Endothelial cell of umbilical vein (primary cell): ENCODE measurements around the gene SAE1. TPM values are rescaled to one million over a fixed set of nuclear protein-coding genes. Genes with fewer than 3 reads are reported as not detected.

ENCODE experiments used
- BruUV-seq: library from RNA; stranded (reverse); fragments of 400-500 nt; replicated peaks from 2 replicates; lab custom pipeline; 2021; lab: Mats Ljungman, UMichigan
- CTCF ChIA-PET: fragments of 300-600, 350-600 bp; sonication (Branson Sonifier 250); formaldehyde crosslinking; loops from one replicate; lab custom pipeline; 2021; ENCODE audit warnings: antibody characterized with exemption, inconsistent platforms; lab: Charles Lee
- POLR2A ChIA-PET: fragments of 300-600, 350-600 bp; sonication (Branson Sonifier 250); formaldehyde crosslinking; loops from one replicate; lab custom pipeline; 2021; ENCODE audit warnings: antibody characterized with exemption, inconsistent platforms; lab: Charles Lee
- DNase-seq: peaks from one replicate; pipeline ENCODE4 v3.0.0-alpha.2; 2011; ENCODE audit warnings: low read depth, low spot score
- FAIRE-seq: peaks from 2 replicates; lab custom pipeline; 2011; peaks lifted over from hg19 to GRCh38; lab: Jason Lieb, UNC
- H2AFZ ChIP-seq: 2 replicates; pipeline ENCODE4 v1.6.0; 2012; ENCODE audit warnings: low read depth, low read length, control low read depth, inconsistent platforms
- H3K27ac ChIP-seq: 2 replicates; pipeline ENCODE4 v1.5.1; 2011; ENCODE audit warnings: low read depth, mild to moderate bottlenecking, control low read depth, low read length, moderate library complexity; ENCODE audit not compliant: insufficient read depth
- H3K27me3 ChIP-seq, 2 experiments: 2 replicates each; pipeline versions ENCODE4 v1.6.0 to v1.6.1; 2011; ENCODE audit warnings: low read length in 2 of 2, mixed read lengths in 1 of 2; ENCODE audit not compliant: control insufficient read depth in 2 of 2, insufficient read depth in 2 of 2
- H3K36me3 ChIP-seq, 2 experiments: 2 replicates in 1 of 2; 3 replicates in 1 of 2; pipeline ENCODE4 v1.5.1; 2011; ENCODE audit warnings: low read length in 2 of 2, mild to moderate bottlenecking in 1 of 2, moderate library complexity in 1 of 2; ENCODE audit not compliant: control insufficient read depth in 2 of 2, insufficient read depth in 2 of 2; ENCODE audit errors: extremely low read depth in 1 of 2
- H3K4me1 ChIP-seq: 3 replicates; pipeline ENCODE4 v1.5.1; 2011; ENCODE audit warnings: mild to moderate bottlenecking, low read length; ENCODE audit not compliant: control insufficient read depth, insufficient read depth; ENCODE audit errors: extremely low read depth
- H3K4me2 ChIP-seq: 2 replicates; pipeline ENCODE4 v1.6.1; 2011; ENCODE audit warnings: low read length, control low read depth, mixed read lengths; ENCODE audit not compliant: insufficient read depth
- H3K4me3 ChIP-seq, 3 experiments: fragments of 200-600 bp in 1 of 3; sonication (generic), shearing (Covaris generic) in 1 of 3; replicated peaks in 1 of 3; 2 replicates each; pipeline ENCODE4 v1.5.1; 2011 to 2016; ENCODE audit warnings: control low read depth in 3 of 3, low read length in 3 of 3, mild to moderate bottlenecking in 2 of 3, inconsistent platforms in 1 of 3, low read depth in 1 of 3, moderate library complexity in 1 of 3; ENCODE audit not compliant: insufficient read depth in 1 of 3
- H3K79me2 ChIP-seq: 2 replicates; pipeline ENCODE4 v1.6.0; 2012; ENCODE audit warnings: low read length, inconsistent platforms; ENCODE audit not compliant: control insufficient read depth, insufficient read depth
- H3K9ac ChIP-seq: replicated peaks from 2 replicates; pipeline ENCODE3; 2011; ENCODE audit warnings: low read length, control low read depth; ENCODE audit not compliant: insufficient read depth; ENCODE audit errors: extremely low read depth
- H3K9me1 ChIP-seq: replicated peaks from 3 replicates; pipeline ENCODE4 v1.6.0; 2011; ENCODE audit warnings: mild to moderate bottlenecking, low read length; ENCODE audit not compliant: control insufficient read depth, insufficient read depth; ENCODE audit errors: extremely low read depth
- H3K9me3 ChIP-seq: replicated peaks from 2 replicates; pipeline ENCODE4 v1.5.1; 2012; ENCODE audit warnings: low read length, inconsistent platforms; ENCODE audit not compliant: control insufficient read depth, insufficient read depth
- H4K20me1 ChIP-seq: replicated peaks from 2 replicates; pipeline ENCODE3; 2011; ENCODE audit warnings: mild to moderate bottlenecking, low read length; ENCODE audit not compliant: control insufficient read depth, insufficient read depth; ENCODE audit errors: extremely low read depth
- CTCF ChIP-seq, 2 donors: IDR thresholded peaks; 1 replicate in 1 of 2; 2 replicates in 1 of 2; pipeline ENCODE4 v1.5.1; 2011; ENCODE audit warnings: low read length in 2 of 2, mild to moderate bottlenecking in 2 of 2, moderate library complexity in 2 of 2, control low read depth in 1 of 2, inconsistent platforms in 1 of 2, low read depth in 1 of 2; ENCODE audit not compliant: insufficient read depth in 1 of 2; ENCODE audit errors: extremely low read depth in 1 of 2
- EZH2 ChIP-seq: IDR thresholded peaks from 2 replicates; pipeline ENCODE4 v1.6.1; 2012; ENCODE audit warnings: borderline replicate concordance, low read depth, mild to moderate bottlenecking, moderate library complexity, low read length, inconsistent platforms; ENCODE audit not compliant: severe bottlenecking
- FOS ChIP-seq: IDR thresholded peaks from 2 replicates; pipeline ENCODE4 v1.6.1; 2011; ENCODE audit warnings: mild to moderate bottlenecking, low read length, moderate library complexity, borderline replicate concordance; ENCODE audit not compliant: insufficient read depth
- GATA2 ChIP-seq: IDR thresholded peaks from 2 replicates; pipeline ENCODE4 v1.7.0; 2011; ENCODE audit warnings: low read depth, mild to moderate bottlenecking, moderate library complexity, mixed read lengths, low read length; ENCODE audit not compliant: insufficient read length, insufficient read depth
- JUN ChIP-seq: IDR thresholded peaks from 2 replicates; pipeline ENCODE4 v1.6.1; 2011; ENCODE audit warnings: borderline replicate concordance, low read depth; ENCODE audit not compliant: insufficient read length, insufficient read depth
- MYC ChIP-seq: IDR thresholded peaks from one replicate; pipeline ENCODE4 v1.6.1; 2011; ENCODE audit warnings: mild to moderate bottlenecking, low read depth, low read length
- POLR2A ChIP-seq: IDR thresholded peaks from 2 replicates; pipeline ENCODE4 v1.6.1; 2012; ENCODE audit warnings: low read depth, mild to moderate bottlenecking, control low read depth, low read length
- POLR2AphosphoS5 ChIP-seq: IDR thresholded peaks from 2 replicates; pipeline ENCODE4 v1.6.1; 2012; ENCODE audit warnings: low read depth, mild to moderate bottlenecking, control low read depth, low read length, moderate library complexity; ENCODE audit not compliant: insufficient read depth
- dilution Hi-C: fragments of 300-500 bp; cut with MboI; formaldehyde crosslinking; loops from one replicate; pipeline ENCODE4 v1.15.0; 2019; ENCODE audit warnings: low sequenced_read_pairs; ENCODE audit not compliant: extremely low pct_ligation_motif_present
- intact Hi-C: fragments of 100-400 bp; cut with micrococcal nuclease; formaldehyde crosslinking; loops from one replicate; pipeline ENCODE4 v1.10.0; 2022
- polyA plus RNA-seq, 4 experiments: library from polyadenylated mRNA; depleted of rRNA in 3 of 4; stranded (reverse) in 3 of 4; unstranded in 1 of 4; fragments of >200 nt; gene quantifications; 2 replicates each; pipeline versions ENCODE4 v1.2.1 to v1.2.3, GENCODE V29; 2011 to 2012; ENCODE audit warnings: missing spikeins in 1 of 4
- total RNA-seq: library from RNA; stranded (reverse); gene quantifications from 2 replicates; pipeline ENCODE4 v1.2.3, GENCODE V29; 2021
- TF ChIP-seq, protein P1 (sequence below): IDR thresholded peaks from 2 replicates; pipeline ENCODE4 v1.6.1; 2011; ENCODE audit not compliant: insufficient read depth, insufficient read length

SAE1 gene
- total and polyA plus RNA-seq, 2 donors (not counting 3 experiments of a cell fraction or from before 2014, with no cell fraction given): 165 to 219 TPM

- Histone ChIP-seq H3K4me2 (no peak overlapping the region), H2AFZ (no peak overlapping the region), H3K9me3 (no peaks in the 10 kb centered on the region), H3K9me1 (no peaks in the 10 kb centered on the region), H3K79me2 (peaks cover 89% of the 10 kb centered on the region), H4K20me1 (no peaks in the 10 kb centered on the region), H3K4me1 (peaks cover 35% of the 10 kb centered on the region), H3K27ac (no peak overlapping the region), H3K27me3 (no peaks in the 10 kb centered on the region), H3K36me3 (no peaks in the 10 kb centered on the region), H3K9ac (no peak overlapping the region), H3K4me3 (no peak overlapping the region)
- POLR2A ChIA-PET: no interaction called here
- FAIRE-seq (no peak), DNase-seq (no peak)
- no peak for TF ChIP-seq POLR2AphosphoS5
- no peak for TF ChIP-seq MYC
- BruUV-seq: no TSS peak
- dilution Hi-C loops (no loop called here), intact Hi-C loops (no loop called here)
- CTCF ChIA-PET: interaction anchor here (1.2 kb wide), 1 partner anchor 25 kb away, joined by 4 read pairs; no protein-coding TSS in a partner anchor
Measured at GRCh38 chr19:47104680-47105079, 26.0 kb upstream of the SAE1 start.

DNA sequence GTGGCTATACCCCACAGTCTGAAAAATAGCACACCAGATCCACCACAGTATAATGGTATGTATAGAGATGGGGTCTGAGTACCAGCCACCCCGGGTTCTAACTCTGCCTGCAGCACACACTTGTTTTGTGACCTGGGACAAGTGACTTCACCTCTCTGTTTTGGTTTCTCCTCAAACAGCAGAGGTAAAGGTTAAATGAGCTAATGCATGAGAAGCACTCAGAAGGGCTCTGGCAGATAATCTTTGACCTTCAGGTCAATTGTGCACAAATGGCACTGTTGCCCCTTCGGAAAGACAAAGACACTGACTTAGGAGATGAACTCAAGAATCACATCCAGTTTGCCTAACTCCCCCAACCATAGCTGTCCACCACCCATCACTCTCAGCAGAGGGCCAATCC lies 24.8 kb upstream of the SAE1 start:
- Histone ChIP-seq H3K9me1 (no peaks in the 10 kb centered on the region), H3K9me3 (no peaks in the 10 kb centered on the region), H3K27me3 (no peaks in the 10 kb centered on the region), H3K79me2 (peaks cover 89% of the 10 kb centered on the region), H2AFZ (no peak overlapping the region), H3K4me2 (no peak overlapping the region), H3K36me3 (no peaks in the 10 kb centered on the region), H3K27ac (no peak overlapping the region), H4K20me1 (no peaks in the 10 kb centered on the region), H3K4me3 (no peak overlapping the region), H3K4me1 (peaks cover 39% of the 10 kb centered on the region), H3K9ac (no peak overlapping the region)
- no peak for FAIRE-seq
- CTCF ChIA-PET: interaction anchor here (3.5 kb wide), 1 partner anchor 26 kb away, joined by 25 read pairs; no protein-coding TSS in a partner anchor
- TF ChIP-seq, protein P1, sequence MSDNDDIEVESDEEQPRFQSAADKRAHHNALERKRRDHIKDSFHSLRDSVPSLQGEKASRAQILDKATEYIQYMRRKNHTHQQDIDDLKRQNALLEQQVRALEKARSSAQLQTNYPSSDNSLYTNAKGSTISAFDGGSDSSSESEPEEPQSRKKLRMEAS: no peak
- TF ChIP-seq CTCF (IDR thresholded peaks at IDR 0.05; ENCODE audit: extremely low read depth in 1 of 2, insufficient read depth in 1 of 2, low read depth in 1 of 2, low read length in 2 of 2): no peak
- no peak for TF ChIP-seq EZH2
- TF ChIP-seq FOS: no peak
- TF ChIP-seq POLR2A: no peak
- no peak for TF ChIP-seq POLR2AphosphoS5
- TF ChIP-seq GATA2: no peak
- no peak for TF ChIP-seq JUN
- TF ChIP-seq MYC: no peak
- POLR2A ChIA-PET: no interaction called here
- dilution Hi-C loops (no loop called here), intact Hi-C loops (no loop called here)
- no TSS peak for BruUV-seq
- no peak for DNase-seq
